Neuron (in vitro differentiated cells): ENCODE data around the gene ME3.

ENCODE experiments used
- H2AFZ ChIP-seq: one replicate; pipeline ENCODE4 v1.6.1; 2013; ENCODE audit warnings: low read depth, mild to moderate bottlenecking, inconsistent platforms, low read length, moderate library complexity
- H3K27me3 ChIP-seq: one replicate; pipeline ENCODE4 v1.6.1; 2013; ENCODE audit warnings: low read length; ENCODE audit not compliant: insufficient read depth
- H3K36me3 ChIP-seq: one replicate; pipeline ENCODE4 v1.6.1; 2013; ENCODE audit warnings: low read length; ENCODE audit not compliant: insufficient read depth
- H3K4me1 ChIP-seq: one replicate; pipeline ENCODE4 v1.6.1; 2013; ENCODE audit warnings: low read length; ENCODE audit not compliant: insufficient read depth
- H3K4me3 ChIP-seq: 2 replicates; pipeline ENCODE4 v1.5.1; 2013; ENCODE audit warnings: mild to moderate bottlenecking, low read length, moderate library complexity
- H3K9me3 ChIP-seq: one replicate; pipeline ENCODE4 v1.6.1; 2013; ENCODE audit warnings: low read length

Gene ME3

GRCh38 chr11:86637988-86638387 lies 34.4 kb downstream of the ME3 start:
- no peak overlapping the region for H2AFZ ChIP-seq
- H3K4me1 ChIP-seq: no peaks in the 10 kb centered on the region
- H3K27me3 ChIP-seq: no peaks in the 10 kb centered on the region
- H3K9me3 ChIP-seq: peaks cover 1% of the 10 kb centered on the region
- no peaks in the 10 kb centered on the region for H3K36me3 ChIP-seq
- H3K4me3 ChIP-seq: no peak overlapping the region

- H3K4me1 ChIP-seq: no peaks in the 10 kb centered on the region
Measured at GRCh38 chr11:86636275-86636674, 36.1 kb downstream of the ME3 start.

GRCh38 chr11:86632499-86633269 lies 39.7 kb downstream of the ME3 start:
- H2AFZ ChIP-seq: no peak overlapping the region
- H3K9me3 ChIP-seq: peaks cover 1% of the 10 kb centered on the region
- no peaks in the 10 kb centered on the region for H3K27me3 ChIP-seq
- no peak overlapping the region for H3K4me3 ChIP-seq
- no peaks in the 10 kb centered on the region for H3K36me3 ChIP-seq
- H3K4me1 ChIP-seq: no peaks in the 10 kb centered on the region

More at GRCh38 chr11:86636275-86636674, 36.1 kb downstream of the ME3 start:
- H2AFZ ChIP-seq: no peak overlapping the region
- H3K27me3 ChIP-seq: no peaks in the 10 kb centered on the region
- no peak overlapping the region for H3K4me3 ChIP-seq
- H3K36me3 ChIP-seq: no peaks in the 10 kb centered on the region
- H3K9me3 ChIP-seq: peaks cover 1% of the 10 kb centered on the region

- Histone ChIP-seq H2AFZ (no peak overlapping the region), H3K4me3 (no peak overlapping the region), H3K9me3 (no peaks in the 10 kb centered on the region), H3K27me3 (no peaks in the 10 kb centered on the region), H3K36me3 (no peaks in the 10 kb centered on the region), H3K4me1 (no peaks in the 10 kb centered on the region)
Measured at GRCh38 chr11:86630229-86630981, 42.0 kb downstream of the ME3 start.

- no peaks in the 10 kb centered on the region for H3K36me3 ChIP-seq
- H2AFZ ChIP-seq: no peak overlapping the region
- no peak overlapping the region for H3K4me3 ChIP-seq
- no peaks in the 10 kb centered on the region for H3K4me1 ChIP-seq
- no peaks in the 10 kb centered on the region for H3K9me3 ChIP-seq
- no peaks in the 10 kb centered on the region for H3K27me3 ChIP-seq
Measured at GRCh38 chr11:86629045-86629706, 43.2 kb downstream of the ME3 start.

- Histone ChIP-seq H3K27me3 (no peaks in the 10 kb centered on the region), H2AFZ (no peak overlapping the region), H3K36me3 (no peaks in the 10 kb centered on the region), H3K9me3 (no peaks in the 10 kb centered on the region), H3K4me3 (no peak overlapping the region), H3K4me1 (no peaks in the 10 kb centered on the region)
Measured at GRCh38 chr11:86627776-86628455, 44.5 kb downstream of the ME3 start.

GRCh38 chr11:86625981-86626380 lies 46.4 kb downstream of the ME3 start:
- Histone ChIP-seq H3K9me3 (no peaks in the 10 kb centered on the region), H3K4me3 (no peak overlapping the region), H3K4me1 (no peaks in the 10 kb centered on the region), H2AFZ (no peak overlapping the region), H3K27me3 (no peaks in the 10 kb centered on the region), H3K36me3 (no peaks in the 10 kb centered on the region)

GRCh38 chr11:86625544-86625943 lies 46.9 kb downstream of the ME3 start:
- no peaks in the 10 kb centered on the region for H3K27me3 ChIP-seq
- no peaks in the 10 kb centered on the region for H3K36me3 ChIP-seq
- H2AFZ ChIP-seq: no peak overlapping the region
- H3K4me3 ChIP-seq: no peak overlapping the region
- H3K4me1 ChIP-seq: no peaks in the 10 kb centered on the region
- H3K9me3 ChIP-seq: no peaks in the 10 kb centered on the region

- H3K36me3 ChIP-seq: no peaks in the 10 kb centered on the region
- no peaks in the 10 kb centered on the region for H3K9me3 ChIP-seq
- H3K27me3 ChIP-seq: no peaks in the 10 kb centered on the region
- H2AFZ ChIP-seq: no peak overlapping the region
- H3K4me3 ChIP-seq: no peak overlapping the region
- H3K4me1 ChIP-seq: no peaks in the 10 kb centered on the region
Measured at GRCh38 chr11:86624366-86624765, 48.0 kb downstream of the ME3 start.

GRCh38 chr11:86623736-86624135 lies 48.7 kb downstream of the ME3 start:
- Histone ChIP-seq H3K4me1 (no peaks in the 10 kb centered on the region), H3K4me3 (no peak overlapping the region), H3K9me3 (no peaks in the 10 kb centered on the region), H2AFZ (no peak overlapping the region), H3K36me3 (no peaks in the 10 kb centered on the region), H3K27me3 (no peaks in the 10 kb centered on the region)

- Histone ChIP-seq H3K4me1 (no peaks in the 10 kb centered on the region), H3K27me3 (no peaks in the 10 kb centered on the region), H2AFZ (no peak overlapping the region), H3K4me3 (no peak overlapping the region), H3K36me3 (no peaks in the 10 kb centered on the region), H3K9me3 (no peaks in the 10 kb centered on the region)
Measured at GRCh38 chr11:86623041-86623621, 49.3 kb downstream of the ME3 start.

- no peaks in the 10 kb centered on the region for H3K4me1 ChIP-seq
- H2AFZ ChIP-seq: no peak overlapping the region
- H3K9me3 ChIP-seq: no peaks in the 10 kb centered on the region
- no peak overlapping the region for H3K4me3 ChIP-seq
- H3K27me3 ChIP-seq: no peaks in the 10 kb centered on the region
- no peaks in the 10 kb centered on the region for H3K36me3 ChIP-seq
Measured at GRCh38 chr11:86621854-86622253, 50.6 kb downstream of the ME3 start.
